Stimulated activated CD8-positive, alpha-beta memory T cell treated with anti-CD3 and anti-CD28 coated beads, Interleukin-15, amount 100 ng/mL, for 1 hour (primary cell): ENCODE results near the gene BUD23.
"Not testable (repeated sequence)": the region's sequence is repeated elsewhere in the genome, so short reads cannot be mapped to it uniquely, and the experiment has no call there.

ENCODE experiments used
- DNase-seq: peaks from one replicate; pipeline ENCODE4 v3.0.0-alpha.2; 2020; ENCODE audit warnings: low read depth

The BUD23 gene

DNA sequence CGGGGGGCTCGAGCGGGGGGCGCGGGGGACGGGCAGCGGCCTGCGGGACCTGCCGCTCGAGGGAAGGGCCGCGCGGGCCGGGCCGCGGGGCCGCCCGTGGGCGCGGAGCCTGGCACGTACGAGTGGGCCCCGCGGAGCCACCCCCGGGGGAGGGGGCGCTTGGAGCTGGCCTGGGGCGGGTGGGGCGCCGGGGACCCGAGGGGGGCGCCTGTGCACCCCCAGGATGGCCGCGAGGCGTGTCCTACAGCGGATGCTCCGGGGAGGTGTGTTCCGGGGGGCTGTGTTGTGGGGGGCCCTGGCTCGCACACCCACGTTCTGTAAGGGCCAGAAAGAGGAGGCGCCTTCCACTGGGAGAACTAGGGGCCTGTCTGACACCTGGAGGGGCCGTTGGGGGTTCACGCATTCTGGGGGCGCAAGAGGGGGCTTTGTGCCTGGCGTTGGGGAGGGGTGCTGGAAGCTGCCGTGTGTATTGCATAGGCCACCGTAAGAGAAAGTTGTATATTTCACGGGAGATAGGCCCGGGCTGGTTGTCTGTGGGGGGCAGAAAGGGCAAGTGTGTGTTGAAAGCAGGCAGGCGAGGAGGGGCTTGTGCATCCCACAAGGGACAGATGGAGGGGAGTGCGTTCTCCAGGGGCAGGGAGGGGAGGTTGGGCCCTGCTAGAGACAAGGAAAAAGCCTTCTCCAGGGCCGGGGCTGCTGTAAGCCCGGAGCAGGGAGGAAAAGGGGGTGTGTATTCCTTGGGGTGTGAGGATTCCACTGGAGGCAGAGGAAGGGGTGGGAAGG is 15.1 kb upstream of the BUD23 start:
- DNase-seq = no peak

DNA sequence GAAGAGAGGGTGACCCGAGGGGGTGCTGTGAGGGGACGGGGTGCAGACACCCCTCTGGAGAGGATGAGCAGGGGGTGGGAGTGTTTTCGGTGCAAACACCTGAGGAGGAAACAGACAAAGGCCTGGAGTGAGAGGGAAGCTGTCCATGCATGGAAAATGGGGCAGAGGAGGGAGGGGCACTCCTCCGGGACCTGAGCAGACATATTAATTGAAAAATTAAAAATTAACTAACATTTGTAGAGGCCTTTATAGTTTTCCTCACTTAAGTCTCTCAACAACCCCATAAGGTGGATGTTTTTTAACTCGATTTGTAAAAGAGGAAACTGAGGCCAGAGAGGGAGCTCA is 14.5 kb upstream of the BUD23 start:
- no peak for DNase-seq

DNA sequence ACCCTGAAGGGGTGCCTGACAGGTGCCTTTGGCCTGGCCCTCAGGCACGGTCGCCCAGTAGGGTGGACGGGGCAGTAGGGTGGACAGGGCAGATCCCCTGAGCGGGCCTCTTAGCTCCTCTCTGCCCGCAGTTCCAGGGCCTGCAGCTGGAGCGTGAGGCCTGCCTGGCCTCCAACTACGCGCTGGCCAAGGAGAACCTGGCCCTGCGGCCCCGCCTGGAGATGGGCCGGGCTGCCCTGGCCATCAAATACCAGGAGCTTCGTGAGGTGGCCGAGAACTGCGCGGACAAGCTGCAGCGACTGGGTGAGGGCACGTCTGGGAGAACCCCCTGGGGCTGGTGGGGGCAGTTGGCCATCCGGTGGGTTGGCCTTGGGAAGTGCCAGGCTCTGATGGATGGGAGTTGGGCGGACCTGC is 14.1 kb upstream of the BUD23 start:
- DNase-seq = no peak

DNA sequence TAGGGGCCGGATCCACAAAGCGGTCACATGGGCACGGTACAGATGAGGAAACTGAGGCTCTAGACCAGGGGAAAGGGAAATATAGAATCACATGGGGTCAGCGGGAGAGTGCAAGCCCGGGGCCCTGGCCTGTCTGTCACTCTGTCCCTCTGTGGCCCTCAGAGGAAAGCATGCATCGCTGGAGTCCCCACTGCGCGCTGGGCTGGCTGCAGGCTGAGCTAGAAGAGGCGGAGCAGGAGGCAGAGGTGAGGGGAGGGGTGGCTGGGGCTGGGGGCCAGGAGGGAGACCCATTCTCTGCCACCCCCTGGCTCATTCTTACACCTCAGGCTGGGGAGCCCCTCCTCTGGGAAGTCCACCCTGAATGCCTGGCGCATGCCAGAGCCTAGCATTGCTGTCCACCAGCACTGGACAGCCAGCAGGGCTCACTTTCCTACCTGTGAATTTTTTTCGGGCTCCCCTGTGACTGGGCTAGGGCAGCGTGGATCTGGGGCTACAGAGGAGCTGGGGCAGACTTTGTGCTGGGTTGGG is 13.5 kb upstream of the BUD23 start:
- no peak for DNase-seq

GRCh38 chr7:73671322-73671661 is 12.1 kb upstream of the BUD23 start:
- no peak for DNase-seq

DNA sequence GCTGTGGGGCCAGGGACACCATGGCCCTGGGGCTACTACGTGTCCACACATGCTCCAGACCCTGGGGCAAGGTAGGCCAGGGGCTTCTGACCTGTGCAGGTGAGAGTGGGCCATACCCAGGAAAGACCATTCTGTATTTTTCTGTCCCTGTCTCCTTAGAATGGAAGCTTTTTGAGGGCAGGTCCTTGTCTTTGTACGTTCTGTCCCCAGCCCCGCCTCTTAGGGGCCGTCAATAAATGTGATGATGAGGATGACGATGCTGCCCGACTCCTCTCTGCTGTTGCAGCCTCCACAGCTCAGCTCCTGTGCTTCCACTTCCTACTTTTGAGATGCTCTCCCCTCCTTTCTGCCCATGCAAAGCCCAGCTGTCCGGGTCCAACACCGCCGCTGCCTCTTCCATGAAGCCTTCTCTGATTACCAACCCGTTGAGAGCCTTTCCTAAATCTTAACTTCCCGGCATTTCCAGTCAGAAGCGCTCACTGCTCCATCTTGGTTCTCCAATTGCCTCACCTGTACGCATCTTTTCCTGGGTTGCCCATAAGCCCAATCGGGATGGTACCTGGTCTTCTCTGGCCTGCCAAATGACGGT is 11.4 kb upstream of the BUD23 start:
- DNase-seq = no peak

- DNase-seq = no peak
Measured at GRCh38 chr7:73674468-73675124, 8.8 kb upstream of the BUD23 start.

GRCh38 chr7:73676062-73676461 is 7.3 kb upstream of the BUD23 start:
- not testable (repeated sequence) for DNase-seq

DNA sequence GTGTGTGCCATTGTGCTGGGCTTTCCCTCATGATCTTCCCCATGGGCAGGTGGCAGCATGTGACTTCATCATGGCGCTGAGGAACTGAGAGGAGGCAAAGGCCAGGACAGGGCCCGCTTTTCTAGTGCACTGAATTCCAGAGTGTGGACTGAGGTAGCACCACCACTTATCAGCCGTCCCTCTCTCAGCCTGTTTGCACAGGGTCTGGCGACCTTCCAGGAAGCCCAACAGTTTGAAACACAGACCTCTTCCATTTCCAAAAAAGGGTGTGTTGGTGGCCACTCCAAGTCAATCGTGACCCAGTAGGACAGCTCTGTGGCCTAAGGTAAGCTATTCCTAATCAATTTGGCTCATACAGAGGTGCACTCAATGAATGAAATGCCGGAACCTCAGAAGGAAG is 4.5 kb upstream of the BUD23 start:
- DNase-seq = no peak

DNA sequence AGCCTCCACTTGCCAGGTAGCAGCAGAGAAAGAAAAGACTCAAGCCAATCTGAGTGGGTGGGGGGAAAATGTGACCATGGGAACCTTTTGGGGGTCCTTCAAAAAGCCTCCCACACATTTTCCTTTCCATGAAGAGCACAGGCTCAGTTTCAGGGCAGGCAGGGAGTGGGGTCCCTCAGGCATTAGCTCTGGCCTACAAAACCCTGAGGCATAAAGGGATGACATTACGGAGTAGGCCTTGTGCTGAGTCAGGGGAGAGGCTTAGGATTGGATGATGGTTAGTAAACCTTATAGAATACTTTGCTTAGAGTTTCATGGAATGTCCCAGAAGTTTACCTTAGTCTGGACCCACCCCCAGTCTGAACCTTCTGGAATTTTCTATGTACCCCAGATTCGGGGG is 3.7 kb upstream of the BUD23 start:
- DNase-seq = no peak

DNA sequence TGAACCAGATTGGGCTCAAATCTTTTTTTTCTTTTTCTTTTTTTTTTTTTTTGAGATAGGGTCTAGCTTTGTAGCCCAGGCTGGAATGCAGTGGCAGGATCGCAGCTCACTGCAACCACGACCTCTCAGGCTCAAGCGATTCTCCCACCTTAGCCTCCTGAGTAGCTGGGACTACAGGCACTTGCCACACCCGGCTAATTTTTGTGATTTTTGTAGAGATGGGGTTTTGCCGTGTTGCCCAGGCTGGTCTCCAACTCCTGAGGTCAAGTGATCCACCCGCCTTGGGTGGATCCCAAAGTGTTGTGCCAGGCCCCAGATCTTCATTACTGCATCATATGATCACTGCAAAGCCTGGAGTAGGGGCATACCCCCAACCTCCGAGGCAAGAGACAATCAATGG is 2.9 kb upstream of the BUD23 start:
- no peak for DNase-seq

DNA sequence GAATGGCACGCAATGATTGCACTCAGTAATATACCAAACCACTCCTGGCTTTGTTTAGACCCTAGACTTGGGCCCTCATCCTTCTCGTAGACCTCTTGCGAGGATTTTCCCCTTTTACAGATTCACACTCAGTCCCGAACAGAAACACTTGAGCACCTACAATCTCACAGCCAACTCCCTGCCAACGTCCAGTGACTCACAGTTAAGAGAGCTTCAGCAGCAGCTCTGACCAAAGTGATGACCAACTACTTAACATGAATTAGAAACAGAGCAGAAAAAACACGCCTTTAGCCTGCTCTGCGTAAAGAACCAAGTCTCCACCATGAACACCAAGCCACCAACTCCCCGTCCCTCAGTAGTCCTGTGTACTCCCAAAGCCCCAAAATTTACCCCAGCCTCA is 2.4 kb upstream of the BUD23 start:
- DNase-seq = no peak

DNA sequence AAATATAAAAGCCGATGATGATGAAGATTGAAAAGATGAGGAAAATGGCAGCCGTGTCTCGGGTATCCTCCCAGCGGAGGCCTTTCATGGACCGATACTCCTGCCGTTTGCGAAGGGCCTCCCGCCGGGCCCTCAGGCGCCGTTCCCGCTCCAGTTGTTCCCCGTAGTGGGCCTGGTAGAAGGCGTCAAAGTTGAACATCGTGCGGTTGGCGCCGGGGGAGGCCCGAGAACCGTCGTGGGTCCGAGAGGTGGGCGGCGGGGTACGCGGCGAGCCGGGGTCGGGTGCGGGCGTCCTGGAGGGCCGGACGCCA is 697 bp upstream of the BUD23 start:
- DNase-seq = no peak

GRCh38 chr7:73683788-73684693 is 644 bp downstream of the BUD23 start:
- no peak for DNase-seq

DNA sequence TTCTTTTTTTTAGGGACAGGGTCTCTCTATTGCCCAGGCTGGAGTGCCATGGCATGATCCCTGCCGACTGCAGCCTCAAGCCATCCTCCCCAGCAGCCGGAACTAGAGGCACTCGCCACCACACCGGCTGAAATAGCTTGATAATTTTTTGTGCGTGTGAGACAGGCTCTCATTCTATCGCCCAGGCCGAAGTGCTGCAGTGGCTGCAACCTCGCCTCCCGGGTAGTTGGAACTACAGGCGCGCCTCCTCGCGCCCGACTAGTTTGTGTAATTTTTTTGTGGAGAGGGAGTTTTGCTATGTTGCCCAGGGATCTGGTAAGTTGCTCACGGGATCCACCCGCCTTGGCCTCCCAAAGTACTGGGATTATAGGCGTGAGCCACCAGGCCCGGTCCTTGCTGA is 1.9 kb downstream of the BUD23 start:
- no peak for DNase-seq

DNA sequence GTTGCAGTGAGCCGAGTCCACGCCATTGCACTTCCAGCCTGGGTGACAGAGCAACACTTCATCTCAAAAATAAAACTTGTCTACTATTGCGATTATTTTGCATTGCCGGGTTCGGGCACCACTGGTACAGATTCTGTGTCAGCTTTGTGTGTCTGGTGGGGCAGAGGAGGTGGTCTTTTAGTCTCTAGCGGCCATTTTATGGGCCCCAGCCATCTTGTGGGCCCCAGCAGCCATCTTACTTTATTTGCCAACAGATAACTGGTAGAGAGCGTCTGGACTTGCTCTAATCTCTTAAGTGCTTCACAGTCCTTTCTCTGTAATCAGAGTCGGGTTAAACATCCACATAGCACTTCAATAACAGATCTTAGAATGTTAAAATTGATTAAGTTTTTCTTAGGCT is 4.9 kb downstream of the BUD23 start:
- DNase-seq = no peak

GRCh38 chr7:73690646-73691045 is 7.2 kb downstream of the BUD23 start:
- DNase-seq = no peak

DNA sequence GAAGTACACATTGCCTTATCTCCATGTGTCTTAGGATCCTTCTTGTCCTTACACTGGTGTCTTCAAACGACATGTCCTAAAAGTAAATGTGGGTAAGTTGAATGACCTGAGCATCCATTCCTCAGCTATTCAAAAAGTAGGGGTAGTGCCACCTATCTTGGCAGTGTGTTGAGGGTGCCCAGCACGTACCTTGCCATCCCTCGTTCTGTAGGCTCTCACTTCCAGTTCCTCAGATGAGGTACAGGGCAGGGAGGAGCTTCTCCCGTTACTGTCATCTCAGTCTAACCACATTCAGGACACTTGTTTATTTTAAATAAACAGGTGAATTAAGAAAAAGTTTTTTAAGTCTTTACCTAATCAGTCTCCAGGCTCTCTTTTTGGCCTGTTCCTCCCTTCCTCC is 13.0 kb downstream of the BUD23 start:
- DNase-seq = no peak

DNA sequence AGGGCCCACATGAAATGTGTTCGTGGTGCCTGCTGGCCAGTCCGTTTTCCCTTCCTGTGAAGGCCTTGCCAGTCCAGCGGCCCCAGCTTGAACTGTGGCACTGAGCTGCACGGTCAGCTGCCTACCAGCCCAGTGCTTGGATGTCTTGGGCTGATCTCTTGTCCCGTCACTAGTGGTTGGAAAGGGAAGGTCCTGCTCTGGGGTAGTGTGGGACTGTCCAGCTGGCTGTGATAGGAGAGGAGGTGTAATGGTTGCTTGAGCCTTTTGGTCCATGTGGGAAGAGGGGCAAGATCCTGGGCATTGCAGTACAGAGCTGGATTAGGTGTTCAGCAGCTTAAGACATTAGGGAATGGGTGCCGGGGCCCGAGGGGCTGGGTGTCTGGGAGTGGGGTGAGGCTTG is 15.0 kb downstream of the BUD23 start:
- no peak for DNase-seq

GRCh38 chr7:73699370-73700068 is 16.1 kb downstream of the BUD23 start:
- DNase-seq = no peak

GRCh38 chr7:73700069-73700423 is 16.6 kb downstream of the BUD23 start:
- no peak for DNase-seq

GRCh38 chr7:73700581-73701134 is 17.3 kb downstream of the BUD23 start:
- no peak for DNase-seq
